COLO829 (cell line): ENCODE measurements around the gene MAST4.

ENCODE experiments used
- DNase-seq: peaks from one replicate; pipeline ENCODE4 v3.0.0; 2012; ENCODE audit warnings: low spot score

Gene MAST4

GRCh38 chr5:66848749-66849641 lies 252.8 kb downstream of the MAST4 start:
- no peak for DNase-seq

GRCh38 chr5:66849803-66850202 lies 253.6 kb downstream of the MAST4 start:
- no peak for DNase-seq

DNA sequence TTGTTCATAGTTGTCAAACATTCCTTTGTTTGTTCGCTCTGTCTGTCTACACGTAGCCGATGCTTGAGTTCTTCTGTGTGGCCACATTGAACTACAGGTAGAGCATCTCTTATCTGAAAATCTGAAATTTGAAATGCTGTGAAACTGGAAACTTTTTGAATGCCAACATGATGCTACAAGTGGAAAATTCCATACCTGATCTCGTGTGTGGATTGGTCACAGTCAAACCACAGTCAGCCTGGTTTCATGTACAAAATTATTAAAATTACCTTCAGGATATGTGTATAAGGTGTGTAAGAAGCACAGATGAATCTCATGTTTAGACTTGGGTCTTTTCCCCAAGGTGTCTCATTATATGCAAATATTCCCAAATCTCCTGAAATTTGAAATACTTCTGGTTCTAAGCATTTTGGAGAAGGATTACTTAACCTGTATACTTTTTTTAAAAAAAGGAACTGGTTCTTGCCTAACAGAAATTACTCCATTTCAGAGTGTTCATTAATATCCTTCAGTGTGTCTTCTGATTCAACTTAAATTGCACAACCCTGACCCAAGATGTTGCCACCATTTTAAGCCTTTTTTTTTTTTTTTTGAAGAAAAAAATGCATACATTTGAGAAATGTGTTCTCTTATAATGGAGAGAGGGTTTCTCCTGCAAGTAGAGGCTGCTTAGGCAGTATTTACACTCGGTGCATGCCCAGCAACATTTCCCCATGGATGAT lies 254.3 kb downstream of the MAST4 start:
- no peak for DNase-seq

GRCh38 chr5:66851306-66851705 lies 255.1 kb downstream of the MAST4 start:
- no peak for DNase-seq

GRCh38 chr5:66854416-66854815 lies 258.2 kb downstream of the MAST4 start:
- no peak for DNase-seq

GRCh38 chr5:66856041-66856805 lies 260.0 kb downstream of the MAST4 start:
- no peak for DNase-seq

GRCh38 chr5:66859526-66859925 lies 263.3 kb downstream of the MAST4 start:
- no peak for DNase-seq

GRCh38 chr5:66860199-66860975 lies 264.2 kb downstream of the MAST4 start:
- DNase-seq = no peak

DNA sequence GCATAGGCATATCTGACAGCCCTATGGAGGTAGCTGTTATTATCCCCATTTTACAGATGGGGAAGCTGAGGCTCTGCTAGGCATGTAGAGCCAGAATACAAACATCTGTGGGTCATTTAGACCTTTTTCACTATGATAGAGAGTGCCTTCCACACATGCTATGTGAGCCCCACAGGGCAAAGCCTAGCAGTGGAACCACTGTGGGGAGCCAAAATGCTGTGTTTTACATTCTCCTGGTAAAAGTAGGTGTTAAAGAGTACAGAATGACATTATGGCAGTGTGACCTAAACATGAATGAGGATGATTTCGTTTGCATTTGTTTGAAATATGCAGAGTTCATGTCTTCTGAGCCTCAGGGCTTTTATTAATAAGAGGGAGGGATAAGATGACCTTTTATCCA lies 265.2 kb downstream of the MAST4 start:
- no peak for DNase-seq

- no peak for DNase-seq
Measured at GRCh38 chr5:66862020-66862419, 265.8 kb downstream of the MAST4 start.

GRCh38 chr5:66863243-66864170 lies 267.3 kb downstream of the MAST4 start:
- DNase-seq = no peak

- DNase-seq = no peak
Measured at GRCh38 chr5:66864240-66864884, 268.2 kb downstream of the MAST4 start.

- no peak for DNase-seq
Measured at GRCh38 chr5:66867618-66868322, 271.6 kb downstream of the MAST4 start.

GRCh38 chr5:66869347-66869746 lies 273.2 kb downstream of the MAST4 start:
- no peak for DNase-seq

DNA sequence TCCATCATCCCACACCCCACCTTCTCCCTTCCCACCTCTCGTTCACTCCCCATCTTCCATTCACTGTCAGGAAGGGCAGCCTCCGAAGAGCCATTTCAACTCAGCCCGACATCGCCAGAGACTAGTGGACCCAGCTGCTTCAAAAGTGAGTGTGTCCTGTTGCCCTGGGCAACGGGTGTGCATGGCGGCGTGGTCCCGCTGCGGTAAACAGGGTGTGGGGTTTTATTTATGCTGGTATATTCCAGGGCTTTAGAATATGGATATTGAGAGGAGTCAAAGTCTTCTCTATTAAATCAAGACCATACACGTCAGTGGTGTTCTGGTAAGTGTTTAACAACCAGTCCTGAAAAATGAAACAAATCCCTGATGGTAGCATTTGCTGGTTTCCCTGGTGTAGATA lies 274.5 kb downstream of the MAST4 start:
- no peak for DNase-seq

DNA sequence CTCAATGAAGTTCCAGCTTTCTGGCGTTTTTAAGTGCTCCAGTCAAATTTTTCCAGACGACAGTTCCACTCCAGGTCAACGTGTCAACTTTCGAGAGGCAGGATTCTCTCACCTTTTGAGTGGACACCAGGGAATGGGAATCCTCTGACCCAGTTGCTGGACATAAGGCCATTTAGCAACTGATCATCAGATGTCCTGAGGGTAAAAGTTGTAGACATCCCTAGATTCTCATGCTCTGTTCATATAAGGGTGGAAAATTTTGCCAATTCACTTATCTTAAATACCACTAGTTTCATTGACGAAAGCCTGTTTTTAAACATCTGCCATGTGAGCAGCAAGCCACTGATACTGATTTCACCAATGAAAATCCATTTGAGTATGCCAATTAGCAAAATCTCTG lies 275.5 kb downstream of the MAST4 start:
- no peak for DNase-seq

- DNase-seq = no peak
Measured at GRCh38 chr5:66872736-66873331, 276.6 kb downstream of the MAST4 start.

- DNase-seq = no peak
Measured at GRCh38 chr5:66874004-66874403, 277.8 kb downstream of the MAST4 start.

DNA sequence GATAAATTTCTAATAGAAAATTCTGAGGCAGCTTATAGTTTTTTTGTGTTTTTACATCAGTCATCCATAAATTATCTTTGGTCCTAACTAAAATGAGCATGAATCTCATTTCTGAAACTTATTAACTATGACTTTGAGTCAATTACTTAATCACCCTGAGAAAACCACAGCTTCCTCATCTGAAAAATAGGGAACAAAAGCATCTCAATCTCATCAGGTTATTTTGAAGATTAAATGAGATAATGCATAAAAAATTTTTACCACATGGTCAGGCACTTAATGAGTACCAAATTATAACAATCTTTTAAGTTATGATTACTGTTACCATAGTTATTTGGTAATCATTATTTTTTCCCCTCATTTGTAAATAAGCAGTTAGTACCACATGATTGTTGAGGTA lies 279.1 kb downstream of the MAST4 start:
- no peak for DNase-seq
